GM23338 (cell line): ENCODE data around the gene CHST11. TPM values are rescaled to one million over a fixed set of nuclear protein-coding genes. Genes with fewer than 3 reads are reported as not detected.

ENCODE experiments used
- EZH2 ChIP-seq: fragments of 200-600 bp; sonication (generic); IDR thresholded peaks from one replicate; pipeline ENCODE4 v1.8.0; 2017; ENCODE audit warnings: antibody characterized with exemption, mild to moderate bottlenecking, low read depth; ENCODE audit not compliant: unreplicated experiment
- JUNB ChIP-seq: IDR thresholded peaks from one replicate; pipeline ENCODE4 v1.6.1; 2016; ENCODE audit warnings: antibody characterized with exemption; ENCODE audit not compliant: unreplicated experiment
- ZNF331 ChIP-seq: fragments of 250-450 bp; sonication (Bioruptor Pico); IDR thresholded peaks from 2 replicates; pipeline ENCODE4 v1.5.0; 2020; ENCODE audit warnings: low read depth, mild to moderate bottlenecking, moderate library complexity
- polyA plus RNA-seq: library from polyadenylated mRNA; unstranded; fragments of >200 nt; fragmentation: Nextera tagmentation; extraction: Ambion mirVana; gene quantifications from 2 replicates; pipeline ENCODE4 v1.2.1, GENCODE V29; 2016
- total RNA-seq: library from RNA; depleted of rRNA; stranded (reverse); fragments of >200 nt; shearing (Covaris generic); gene quantifications from 2 replicates; pipeline ENCODE4 v1.2.3, GENCODE V29; 2014
- TF ChIP-seq, protein P1 (sequence below): fragments of 250-450 bp; sonication (Bioruptor Pico); IDR thresholded peaks from 2 replicates; pipeline ENCODE4 v1.5.0; 2020; ENCODE audit warnings: mild to moderate bottlenecking, moderate library complexity
- TF ChIP-seq, protein P2 (sequence below), 2 experiments: fragments of 200-600 bp in 1 of 2; sonication (generic) in 1 of 2; conservative IDR thresholded peaks; 2 replicates each; pipeline versions ENCODE4 v1.5.1 to v1.6.1; 2016 to 2017; ENCODE audit warnings: antibody characterized with exemption in 2 of 2, low read depth in 2 of 2, mild to moderate bottlenecking in 2 of 2, moderate library complexity in 1 of 2
- TF ChIP-seq, protein P3 (sequence below): IDR thresholded peaks from one replicate; pipeline ENCODE4 v1.6.1; 2018; ENCODE audit warnings: antibody characterized with exemption; ENCODE audit not compliant: unreplicated experiment

Gene CHST11
- total and polyA plus RNA-seq, 2 experiments from 2014 or later = 7.7 to 25.7 TPM

DNA sequence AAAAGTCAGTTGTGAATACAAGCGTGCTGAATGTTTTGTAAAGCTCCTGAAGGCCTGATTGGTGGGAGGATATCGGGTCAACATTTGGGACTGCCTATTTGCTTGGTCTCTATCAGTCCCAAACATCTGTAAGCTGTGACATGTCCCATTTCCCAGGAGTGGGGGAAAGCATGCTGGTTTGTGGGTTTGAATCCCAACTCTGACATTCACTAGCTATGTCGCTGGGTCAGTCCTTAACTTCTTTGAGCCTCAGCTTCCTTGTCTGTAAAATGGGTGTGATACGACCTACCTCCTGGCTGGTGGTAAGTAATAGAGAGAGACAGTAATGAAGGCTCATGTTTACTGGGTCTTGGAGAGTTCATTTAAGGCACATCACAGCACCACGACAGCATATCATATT is 136.7 kb downstream of the CHST11 start (continued):
- TF ChIP-seq, protein P1, sequence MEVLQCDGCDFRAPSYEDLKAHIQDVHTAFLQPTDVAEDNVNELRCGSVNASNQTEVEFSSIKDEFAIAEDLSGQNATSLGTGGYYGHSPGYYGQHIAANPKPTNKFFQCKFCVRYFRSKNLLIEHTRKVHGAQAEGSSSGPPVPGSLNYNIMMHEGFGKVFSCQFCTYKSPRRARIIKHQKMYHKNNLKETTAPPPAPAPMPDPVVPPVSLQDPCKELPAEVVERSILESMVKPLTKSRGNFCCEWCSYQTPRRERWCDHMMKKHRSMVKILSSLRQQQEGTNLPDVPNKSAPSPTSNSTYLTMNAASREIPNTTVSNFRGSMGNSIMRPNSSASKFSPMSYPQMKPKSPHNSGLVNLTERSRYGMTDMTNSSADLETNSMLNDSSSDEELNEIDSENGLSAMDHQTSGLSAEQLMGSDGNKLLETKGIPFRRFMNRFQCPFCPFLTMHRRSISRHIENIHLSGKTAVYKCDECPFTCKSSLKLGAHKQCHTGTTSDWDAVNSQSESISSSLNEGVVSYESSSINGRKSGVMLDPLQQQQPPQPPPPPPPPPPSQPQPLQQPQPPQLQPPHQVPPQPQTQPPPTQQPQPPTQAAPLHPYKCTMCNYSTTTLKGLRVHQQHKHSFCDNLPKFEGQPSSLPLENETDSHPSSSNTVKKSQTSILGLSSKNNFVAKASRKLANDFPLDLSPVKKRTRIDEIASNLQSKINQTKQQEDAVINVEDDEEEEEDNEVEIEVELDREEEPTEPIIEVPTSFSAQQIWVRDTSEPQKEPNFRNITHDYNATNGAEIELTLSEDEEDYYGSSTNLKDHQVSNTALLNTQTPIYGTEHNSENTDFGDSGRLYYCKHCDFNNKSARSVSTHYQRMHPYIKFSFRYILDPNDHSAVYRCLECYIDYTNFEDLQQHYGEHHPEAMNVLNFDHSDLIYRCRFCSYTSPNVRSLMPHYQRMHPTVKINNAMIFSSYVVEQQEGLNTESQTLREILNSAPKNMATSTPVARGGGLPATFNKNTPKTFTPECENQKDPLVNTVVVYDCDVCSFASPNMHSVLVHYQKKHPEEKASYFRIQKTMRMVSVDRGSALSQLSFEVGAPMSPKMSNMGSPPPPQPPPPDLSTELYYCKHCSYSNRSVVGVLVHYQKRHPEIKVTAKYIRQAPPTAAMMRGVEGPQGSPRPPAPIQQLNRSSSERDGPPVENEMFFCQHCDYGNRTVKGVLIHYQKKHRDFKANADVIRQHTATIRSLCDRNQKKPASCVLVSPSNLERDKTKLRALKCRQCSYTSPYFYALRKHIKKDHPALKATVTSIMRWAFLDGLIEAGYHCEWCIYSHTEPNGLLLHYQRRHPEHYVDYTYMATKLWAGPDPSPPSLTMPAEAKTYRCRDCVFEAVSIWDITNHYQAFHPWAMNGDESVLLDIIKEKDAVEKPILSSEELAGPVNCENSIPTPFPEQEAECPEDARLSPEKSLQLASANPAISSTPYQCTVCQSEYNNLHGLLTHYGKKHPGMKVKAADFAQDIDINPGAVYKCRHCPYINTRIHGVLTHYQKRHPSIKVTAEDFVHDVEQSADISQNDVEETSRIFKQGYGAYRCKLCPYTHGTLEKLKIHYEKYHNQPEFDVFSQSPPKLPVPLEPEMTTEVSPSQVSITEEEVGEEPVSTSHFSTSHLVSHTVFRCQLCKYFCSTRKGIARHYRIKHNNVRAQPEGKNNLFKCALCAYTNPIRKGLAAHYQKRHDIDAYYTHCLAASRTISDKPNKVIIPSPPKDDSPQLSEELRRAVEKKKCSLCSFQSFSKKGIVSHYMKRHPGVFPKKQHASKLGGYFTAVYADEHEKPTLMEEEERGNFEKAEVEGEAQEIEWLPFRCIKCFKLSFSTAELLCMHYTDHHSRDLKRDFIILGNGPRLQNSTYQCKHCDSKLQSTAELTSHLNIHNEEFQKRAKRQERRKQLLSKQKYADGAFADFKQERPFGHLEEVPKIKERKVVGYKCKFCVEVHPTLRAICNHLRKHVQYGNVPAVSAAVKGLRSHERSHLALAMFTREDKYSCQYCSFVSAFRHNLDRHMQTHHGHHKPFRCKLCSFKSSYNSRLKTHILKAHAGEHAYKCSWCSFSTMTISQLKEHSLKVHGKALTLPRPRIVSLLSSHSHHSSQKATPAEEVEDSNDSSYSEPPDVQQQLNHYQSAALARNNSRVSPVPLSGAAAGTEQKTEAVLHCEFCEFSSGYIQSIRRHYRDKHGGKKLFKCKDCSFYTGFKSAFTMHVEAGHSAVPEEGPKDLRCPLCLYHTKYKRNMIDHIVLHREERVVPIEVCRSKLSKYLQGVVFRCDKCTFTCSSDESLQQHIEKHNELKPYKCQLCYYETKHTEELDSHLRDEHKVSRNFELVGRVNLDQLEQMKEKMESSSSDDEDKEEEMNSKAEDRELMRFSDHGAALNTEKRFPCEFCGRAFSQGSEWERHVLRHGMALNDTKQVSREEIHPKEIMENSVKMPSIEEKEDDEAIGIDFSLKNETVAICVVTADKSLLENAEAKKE (CRISPR knock-in tag) = no peak
- TF ChIP-seq ZNF331 (no peak), JUNB (no peak), EZH2 (no peak)
- TF ChIP-seq, protein P2, sequence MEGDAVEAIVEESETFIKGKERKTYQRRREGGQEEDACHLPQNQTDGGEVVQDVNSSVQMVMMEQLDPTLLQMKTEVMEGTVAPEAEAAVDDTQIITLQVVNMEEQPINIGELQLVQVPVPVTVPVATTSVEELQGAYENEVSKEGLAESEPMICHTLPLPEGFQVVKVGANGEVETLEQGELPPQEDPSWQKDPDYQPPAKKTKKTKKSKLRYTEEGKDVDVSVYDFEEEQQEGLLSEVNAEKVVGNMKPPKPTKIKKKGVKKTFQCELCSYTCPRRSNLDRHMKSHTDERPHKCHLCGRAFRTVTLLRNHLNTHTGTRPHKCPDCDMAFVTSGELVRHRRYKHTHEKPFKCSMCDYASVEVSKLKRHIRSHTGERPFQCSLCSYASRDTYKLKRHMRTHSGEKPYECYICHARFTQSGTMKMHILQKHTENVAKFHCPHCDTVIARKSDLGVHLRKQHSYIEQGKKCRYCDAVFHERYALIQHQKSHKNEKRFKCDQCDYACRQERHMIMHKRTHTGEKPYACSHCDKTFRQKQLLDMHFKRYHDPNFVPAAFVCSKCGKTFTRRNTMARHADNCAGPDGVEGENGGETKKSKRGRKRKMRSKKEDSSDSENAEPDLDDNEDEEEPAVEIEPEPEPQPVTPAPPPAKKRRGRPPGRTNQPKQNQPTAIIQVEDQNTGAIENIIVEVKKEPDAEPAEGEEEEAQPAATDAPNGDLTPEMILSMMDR (conservative IDR thresholded peaks at IDR 0.05; ENCODE audit: low read depth in 2 of 2) = no peak
- TF ChIP-seq, protein P3, sequence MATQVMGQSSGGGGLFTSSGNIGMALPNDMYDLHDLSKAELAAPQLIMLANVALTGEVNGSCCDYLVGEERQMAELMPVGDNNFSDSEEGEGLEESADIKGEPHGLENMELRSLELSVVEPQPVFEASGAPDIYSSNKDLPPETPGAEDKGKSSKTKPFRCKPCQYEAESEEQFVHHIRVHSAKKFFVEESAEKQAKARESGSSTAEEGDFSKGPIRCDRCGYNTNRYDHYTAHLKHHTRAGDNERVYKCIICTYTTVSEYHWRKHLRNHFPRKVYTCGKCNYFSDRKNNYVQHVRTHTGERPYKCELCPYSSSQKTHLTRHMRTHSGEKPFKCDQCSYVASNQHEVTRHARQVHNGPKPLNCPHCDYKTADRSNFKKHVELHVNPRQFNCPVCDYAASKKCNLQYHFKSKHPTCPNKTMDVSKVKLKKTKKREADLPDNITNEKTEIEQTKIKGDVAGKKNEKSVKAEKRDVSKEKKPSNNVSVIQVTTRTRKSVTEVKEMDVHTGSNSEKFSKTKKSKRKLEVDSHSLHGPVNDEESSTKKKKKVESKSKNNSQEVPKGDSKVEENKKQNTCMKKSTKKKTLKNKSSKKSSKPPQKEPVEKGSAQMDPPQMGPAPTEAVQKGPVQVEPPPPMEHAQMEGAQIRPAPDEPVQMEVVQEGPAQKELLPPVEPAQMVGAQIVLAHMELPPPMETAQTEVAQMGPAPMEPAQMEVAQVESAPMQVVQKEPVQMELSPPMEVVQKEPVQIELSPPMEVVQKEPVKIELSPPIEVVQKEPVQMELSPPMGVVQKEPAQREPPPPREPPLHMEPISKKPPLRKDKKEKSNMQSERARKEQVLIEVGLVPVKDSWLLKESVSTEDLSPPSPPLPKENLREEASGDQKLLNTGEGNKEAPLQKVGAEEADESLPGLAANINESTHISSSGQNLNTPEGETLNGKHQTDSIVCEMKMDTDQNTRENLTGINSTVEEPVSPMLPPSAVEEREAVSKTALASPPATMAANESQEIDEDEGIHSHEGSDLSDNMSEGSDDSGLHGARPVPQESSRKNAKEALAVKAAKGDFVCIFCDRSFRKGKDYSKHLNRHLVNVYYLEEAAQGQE = no peak
